GM12875 (cell line): ENCODE results near the gene MYO1D.

Experiments used
- H3K4me3 ChIP-seq: one replicate; pipeline ENCODE4 v1.5.1; 2011; ENCODE audit warnings: low read depth, low read length, control low read depth
- TF ChIP-seq, protein P1 (sequence below): IDR thresholded peaks from 2 replicates; pipeline ENCODE4 v1.5.1; 2011; ENCODE audit warnings: low read depth, mild to moderate bottlenecking, control low read depth, inconsistent platforms, low read length, moderate library complexity, borderline replicate concordance; ENCODE audit not compliant: insufficient read depth

The MYO1D gene

DNA sequence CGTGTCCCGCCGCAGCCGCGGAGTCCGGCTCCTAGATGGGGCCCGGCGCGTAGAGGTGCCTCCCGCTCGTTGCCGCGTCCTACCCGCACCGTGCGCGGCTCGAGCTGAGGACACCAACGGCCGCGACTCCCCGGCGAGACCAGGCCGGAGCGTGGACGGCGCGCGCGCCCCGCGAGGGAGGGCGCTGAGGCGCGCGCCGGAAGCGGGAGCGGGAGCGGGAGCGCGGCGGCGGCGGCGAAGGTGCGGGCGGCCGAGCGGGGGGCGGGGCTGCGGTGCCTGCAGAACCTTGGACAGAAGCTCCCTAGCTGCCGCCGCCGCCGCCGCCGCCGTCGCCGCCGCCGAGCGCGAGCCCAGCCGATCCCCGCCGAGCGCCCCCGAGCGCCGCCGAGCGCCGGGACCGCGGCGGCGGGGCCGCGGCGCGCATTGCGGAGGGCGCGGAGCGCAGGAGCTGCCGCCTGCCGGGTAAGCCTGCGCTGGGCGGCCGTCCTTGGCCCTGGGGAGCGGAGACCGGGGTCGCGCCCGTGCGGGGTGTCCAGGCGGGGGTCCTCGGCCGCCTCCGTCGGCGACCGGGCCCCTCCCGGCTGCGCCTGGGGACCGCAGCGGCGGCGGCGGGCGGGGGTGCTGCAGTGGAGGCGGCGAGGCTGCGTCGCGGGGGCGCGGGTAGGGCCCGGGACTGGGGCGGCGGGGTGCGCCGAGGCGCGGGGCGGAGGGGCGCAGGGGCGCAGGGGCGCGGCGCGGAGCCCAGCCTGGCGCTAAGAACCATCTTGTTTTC is 390.0 kb downstream of the MYO1D start, which contains the start of gene CDK5R1:
Gene CDK5R1, plus strand, starts transcription at position 293 of the 772 bp plus-strand sequence. CDS start 628 bp downstream, outside the sequence.
- TF ChIP-seq, protein P1, sequence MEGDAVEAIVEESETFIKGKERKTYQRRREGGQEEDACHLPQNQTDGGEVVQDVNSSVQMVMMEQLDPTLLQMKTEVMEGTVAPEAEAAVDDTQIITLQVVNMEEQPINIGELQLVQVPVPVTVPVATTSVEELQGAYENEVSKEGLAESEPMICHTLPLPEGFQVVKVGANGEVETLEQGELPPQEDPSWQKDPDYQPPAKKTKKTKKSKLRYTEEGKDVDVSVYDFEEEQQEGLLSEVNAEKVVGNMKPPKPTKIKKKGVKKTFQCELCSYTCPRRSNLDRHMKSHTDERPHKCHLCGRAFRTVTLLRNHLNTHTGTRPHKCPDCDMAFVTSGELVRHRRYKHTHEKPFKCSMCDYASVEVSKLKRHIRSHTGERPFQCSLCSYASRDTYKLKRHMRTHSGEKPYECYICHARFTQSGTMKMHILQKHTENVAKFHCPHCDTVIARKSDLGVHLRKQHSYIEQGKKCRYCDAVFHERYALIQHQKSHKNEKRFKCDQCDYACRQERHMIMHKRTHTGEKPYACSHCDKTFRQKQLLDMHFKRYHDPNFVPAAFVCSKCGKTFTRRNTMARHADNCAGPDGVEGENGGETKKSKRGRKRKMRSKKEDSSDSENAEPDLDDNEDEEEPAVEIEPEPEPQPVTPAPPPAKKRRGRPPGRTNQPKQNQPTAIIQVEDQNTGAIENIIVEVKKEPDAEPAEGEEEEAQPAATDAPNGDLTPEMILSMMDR: no peak

DNA sequence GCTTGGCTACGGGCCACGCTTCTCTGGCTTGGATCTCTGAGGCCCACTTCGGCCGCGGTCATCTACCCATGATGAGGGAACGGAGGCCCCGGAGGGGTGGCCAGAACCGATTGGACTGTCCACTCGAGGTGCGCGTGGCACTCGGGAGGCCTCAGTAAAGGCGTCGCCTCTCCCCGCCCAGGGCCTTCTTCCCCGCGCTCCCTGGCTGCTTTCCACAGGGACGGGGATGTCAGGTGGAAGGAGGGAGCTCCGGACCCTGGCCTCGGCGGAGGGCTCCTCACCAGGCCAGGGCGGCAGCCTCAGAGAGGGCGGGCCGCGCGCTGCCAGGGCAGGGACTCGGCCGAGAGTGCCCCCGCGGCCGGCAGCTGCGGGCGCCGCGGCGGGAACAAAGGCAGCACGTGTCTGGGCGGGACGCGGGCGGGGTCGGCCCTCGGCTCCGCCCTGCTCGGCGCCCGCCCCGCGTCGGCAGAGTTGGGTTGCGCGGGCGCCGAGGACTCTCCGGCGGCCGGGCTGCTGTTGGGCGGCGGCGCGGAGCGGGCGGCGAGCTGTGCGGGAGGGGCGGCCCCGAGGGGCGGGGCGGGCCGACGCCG is 390.7 kb downstream of the MYO1D start:
- TF ChIP-seq, protein P1: no peak
- H3K4me3 ChIP-seq: peak overlapping the region; percentile 92

More for the DNA sequence above, 390.0 kb downstream of the MYO1D start, which contains the start of gene CDK5R1:
- peak within 1 kb of the TSS; percentile 92 for H3K4me3 ChIP-seq

DNA sequence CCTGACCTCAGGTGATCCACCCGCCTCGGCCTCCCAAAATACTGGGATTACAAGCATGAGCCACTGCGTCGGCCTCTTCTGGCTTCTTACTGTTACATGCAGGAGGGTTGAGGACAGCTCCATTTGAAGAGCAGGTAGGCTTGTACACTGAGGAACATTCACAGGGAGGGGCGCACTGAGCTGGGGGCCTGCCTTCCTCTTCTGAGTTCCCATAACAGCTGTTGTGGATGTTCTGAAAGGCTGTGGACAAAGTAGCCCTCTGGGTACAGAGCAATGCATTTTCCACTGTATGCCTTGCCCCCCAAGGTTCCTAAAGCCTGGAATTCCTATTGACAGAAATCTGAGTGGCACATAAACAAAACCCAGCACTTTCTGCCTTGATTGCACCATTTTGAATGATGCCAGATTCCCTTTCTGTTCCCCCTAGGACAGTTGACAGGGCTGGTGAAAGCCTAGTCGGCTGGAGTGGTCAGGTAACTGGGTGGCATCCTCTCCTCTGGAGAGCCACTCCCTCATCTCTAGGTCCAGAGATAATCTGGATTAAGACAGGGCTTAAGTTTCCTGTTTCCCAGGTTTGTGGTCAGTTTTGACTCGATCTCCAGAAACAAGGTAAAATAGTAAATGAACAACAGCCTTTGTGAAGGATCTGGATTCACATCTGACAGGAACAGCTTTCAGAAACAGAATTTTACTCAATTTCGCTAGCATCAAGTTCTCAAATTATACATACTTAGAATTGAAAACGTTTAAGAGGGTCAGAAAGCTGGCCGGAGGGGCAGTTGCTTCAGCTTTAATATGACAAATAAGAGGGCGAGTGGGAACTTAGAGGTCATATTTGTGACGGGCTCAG is 391.4 kb downstream of the MYO1D start:
- H3K4me3 ChIP-seq: no peak overlapping the region
- TF ChIP-seq, protein P1: no peak

DNA sequence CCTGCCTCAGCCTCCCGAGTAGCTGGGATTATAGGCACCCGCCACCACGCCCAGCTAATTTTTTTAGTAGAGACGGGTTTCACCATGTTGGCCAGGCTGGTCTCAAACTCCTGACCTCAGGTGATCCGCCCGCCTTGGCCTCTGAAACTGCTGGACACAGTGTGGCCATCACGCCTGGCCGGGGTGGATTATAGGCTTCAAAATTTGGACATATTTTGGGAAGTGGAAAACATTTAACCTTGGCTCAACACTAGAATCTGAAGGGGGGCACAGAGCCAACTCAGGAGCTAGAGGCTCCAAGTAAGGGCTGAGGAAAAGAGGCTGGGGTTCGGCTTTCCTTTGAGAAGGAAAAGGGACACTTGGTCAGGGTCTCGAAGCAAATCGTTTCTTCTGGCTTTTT is 392.3 kb downstream of the MYO1D start:
- TF ChIP-seq, protein P1: no peak
- no peak overlapping the region for H3K4me3 ChIP-seq

DNA sequence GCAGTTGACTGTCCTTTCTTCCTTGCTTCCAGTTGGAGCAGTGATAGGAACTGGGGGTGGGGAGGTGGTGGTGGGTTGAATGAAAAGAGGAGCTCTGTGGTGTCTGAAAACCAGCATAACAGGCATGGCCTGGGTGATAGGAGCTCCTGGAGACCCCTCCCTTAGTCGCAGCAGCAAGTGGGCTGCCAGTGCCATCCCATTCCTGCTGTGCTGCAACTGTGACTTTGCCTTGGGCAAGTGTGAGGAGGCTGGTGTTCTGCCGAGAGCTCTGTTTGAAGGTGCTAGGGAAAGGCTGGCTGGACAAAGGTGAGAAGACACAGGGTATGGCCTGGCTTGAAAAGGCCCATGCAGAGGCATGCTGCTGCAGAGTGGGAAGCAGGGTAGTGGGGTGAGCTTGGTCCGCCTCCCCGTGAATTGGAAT is 392.9 kb downstream of the MYO1D start:
- TF ChIP-seq, protein P1: no peak
- H3K4me3 ChIP-seq: no peak overlapping the region

DNA sequence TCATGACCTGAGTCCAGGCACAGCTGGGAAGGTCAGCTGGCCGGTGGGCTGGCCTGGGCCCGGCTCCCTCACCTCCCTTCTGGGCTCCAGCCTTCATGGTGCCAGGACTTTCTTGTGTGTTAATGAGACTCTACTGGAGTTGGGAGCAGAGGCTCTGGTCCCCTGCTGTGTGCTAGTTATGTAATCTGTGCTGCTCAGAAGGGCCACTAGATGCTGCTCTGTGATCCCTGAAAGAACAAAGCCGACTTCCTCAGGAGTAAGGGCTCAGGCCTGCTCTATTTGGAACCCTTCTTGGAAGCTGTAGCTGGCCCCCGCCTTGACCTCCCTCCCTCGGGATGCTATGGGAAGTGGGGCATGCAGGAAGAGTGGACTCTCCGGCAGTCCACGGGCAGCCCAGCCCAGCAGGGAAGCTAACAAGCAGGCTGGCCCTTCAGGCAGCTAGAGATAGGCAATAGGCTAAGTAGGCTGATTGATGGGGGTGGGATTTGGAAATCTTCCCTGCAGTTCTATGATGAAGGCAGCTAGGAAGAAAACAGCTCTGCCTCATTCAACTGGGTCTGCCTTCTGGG is 393.4 kb downstream of the MYO1D start:
- TF ChIP-seq, protein P1: peak; percentile 89

More for the DNA sequence above, 393.4 kb downstream of the MYO1D start:
- no peak overlapping the region for H3K4me3 ChIP-seq
